ENCODE data around the gene WNT9B. TPM values are rescaled to one million over a fixed set of nuclear protein-coding genes. Genes with fewer than 3 reads are reported as not detected.
"Not testable (repeated sequence)": the region's sequence is repeated elsewhere in the genome, so short reads cannot be mapped to it uniquely, and the experiment has no call there.

The WNT9B gene
- total and polyA plus RNA-seq, 9 donors: 0.04 to 0.52 (median 0.11) TPM; not detected in 5

GRCh38 chr17:46837521-46837920, 13.9 kb upstream of the WNT9B start:
- Histone ChIP-seq H3K4me1 (ENCODE audit: control insufficient read depth, insufficient read depth, low read length) (no peaks in the 10 kb centered on the region), H3K9me3 (replicated peaks; ENCODE audit: control insufficient read depth, low read depth, low read length) (no peaks in the 10 kb centered on the region), H3K27me3 (ENCODE audit: control insufficient read depth, insufficient read depth, low read length) (peaks cover 22% of the 10 kb centered on the region), H3K4me3 (ENCODE audit: low read length) (no peak overlapping the region), H3K36me3 (ENCODE audit: control insufficient read depth, insufficient read depth, low read length) (no peaks in the 10 kb centered on the region), H3K27ac (ENCODE audit: low read length) (no peak overlapping the region)
- WGBS (ENCODE audit: insufficient coverage): 82% methylated on average over 3 of the region's 4 CpGs
- no peak for DNase-seq

- no peak overlapping the region for H3K4me3 ChIP-seq (ENCODE audit: low read length)
- H3K9me3 ChIP-seq (replicated peaks; ENCODE audit: control insufficient read depth, low read depth, low read length): peaks cover 4% of the 10 kb centered on the region
- no peak overlapping the region for H3K27ac ChIP-seq (ENCODE audit: low read length)
- no peaks in the 10 kb centered on the region for H3K4me1 ChIP-seq (ENCODE audit: control insufficient read depth, insufficient read depth, low read length)
- peaks cover 23% of the 10 kb centered on the region for H3K27me3 ChIP-seq (ENCODE audit: control insufficient read depth, insufficient read depth, low read length)
- WGBS (ENCODE audit: insufficient coverage): 93% methylated on average over 3 of the region's 5 CpGs
- no peak for DNase-seq
- no peaks in the 10 kb centered on the region for H3K36me3 ChIP-seq (ENCODE audit: control insufficient read depth, insufficient read depth, low read length)
Observed at GRCh38 chr17:46839211-46839610, 12.2 kb upstream of the WNT9B start.

GRCh38 chr17:46840596-46840995, 10.8 kb upstream of the WNT9B start:
- H3K27me3 ChIP-seq (ENCODE audit: control insufficient read depth, insufficient read depth, low read length): peaks cover 22% of the 10 kb centered on the region
- not testable (repeated sequence) for H3K36me3 ChIP-seq (ENCODE audit: control insufficient read depth, insufficient read depth, low read length); H3K4me3 ChIP-seq (ENCODE audit: low read length); DNase-seq; H3K9me3 ChIP-seq (replicated peaks; ENCODE audit: control insufficient read depth, low read depth, low read length); H3K4me1 ChIP-seq (ENCODE audit: control insufficient read depth, insufficient read depth, low read length); H3K27ac ChIP-seq (ENCODE audit: low read length)
- WGBS (ENCODE audit: insufficient coverage): no CpG with 5 or more reads among the region's 3 CpGs

GRCh38 chr17:46841561-46842379, 9.6 kb upstream of the WNT9B start:
- Histone ChIP-seq H3K27me3 (ENCODE audit: control insufficient read depth, insufficient read depth, low read length) (peaks cover 25% of the 10 kb centered on the region), H3K36me3 (ENCODE audit: control insufficient read depth, insufficient read depth, low read length) (no peaks in the 10 kb centered on the region), H3K4me1 (ENCODE audit: control insufficient read depth, insufficient read depth, low read length) (no peaks in the 10 kb centered on the region), H3K4me3 (ENCODE audit: low read length) (no peak overlapping the region), H3K27ac (ENCODE audit: low read length) (no peak overlapping the region), H3K9me3 (replicated peaks; ENCODE audit: control insufficient read depth, low read depth, low read length) (peaks cover 4% of the 10 kb centered on the region)
- WGBS (ENCODE audit: insufficient coverage): 19% methylated on average over 21 of the region's 43 CpGs
- DNase-seq: no peak

- Histone ChIP-seq H3K9me3 (replicated peaks; ENCODE audit: control insufficient read depth, low read depth, low read length) (peaks cover 4% of the 10 kb centered on the region), H3K36me3 (ENCODE audit: control insufficient read depth, insufficient read depth, low read length) (no peaks in the 10 kb centered on the region), H3K4me3 (ENCODE audit: low read length) (no peak overlapping the region), H3K27ac (ENCODE audit: low read length) (no peak overlapping the region), H3K4me1 (ENCODE audit: control insufficient read depth, insufficient read depth, low read length) (no peaks in the 10 kb centered on the region), H3K27me3 (ENCODE audit: control insufficient read depth, insufficient read depth, low read length) (peaks cover 32% of the 10 kb centered on the region)
- DNase-seq: no peak
- 86% methylated on average over 2 of the region's 3 CpGs for WGBS (ENCODE audit: insufficient coverage)
Observed at GRCh38 chr17:46842835-46843234, 8.5 kb upstream of the WNT9B start.

GRCh38 chr17:46847204-46848191, 3.9 kb upstream of the WNT9B start:
- no peaks in the 10 kb centered on the region for H3K36me3 ChIP-seq (ENCODE audit: control insufficient read depth, insufficient read depth, low read length)
- no peak for DNase-seq
- H3K9me3 ChIP-seq (replicated peaks; ENCODE audit: control insufficient read depth, low read depth, low read length): peaks cover 4% of the 10 kb centered on the region
- peaks cover 57% of the 10 kb centered on the region for H3K27me3 ChIP-seq (ENCODE audit: control insufficient read depth, insufficient read depth, low read length)
- no peak overlapping the region for H3K27ac ChIP-seq (ENCODE audit: low read length)
- no peak overlapping the region for H3K4me3 ChIP-seq (ENCODE audit: low read length)
- peaks cover 11% of the 10 kb centered on the region for H3K4me1 ChIP-seq (ENCODE audit: control insufficient read depth, insufficient read depth, low read length)
- WGBS (ENCODE audit: insufficient coverage): 57% methylated on average over 8 of the region's 8 CpGs

- H3K27me3 ChIP-seq (ENCODE audit: control insufficient read depth, insufficient read depth, low read length): peaks cover 64% of the 10 kb centered on the region
- H3K27ac ChIP-seq (ENCODE audit: low read length): no peak overlapping the region
- H3K9me3 ChIP-seq (replicated peaks; ENCODE audit: control insufficient read depth, low read depth, low read length): no peaks in the 10 kb centered on the region
- H3K4me1 ChIP-seq (ENCODE audit: control insufficient read depth, insufficient read depth, low read length): peaks cover 11% of the 10 kb centered on the region
- WGBS (ENCODE audit: insufficient coverage): 60% methylated on average over 1 of the region's 6 CpGs
- H3K36me3 ChIP-seq (ENCODE audit: control insufficient read depth, insufficient read depth, low read length): no peaks in the 10 kb centered on the region
- no peak overlapping the region for H3K4me3 ChIP-seq (ENCODE audit: low read length)
- DNase-seq: no peak
Observed at GRCh38 chr17:46848534-46848933, 2.8 kb upstream of the WNT9B start.

GRCh38 chr17:46850688-46851028, 725 bp upstream of the WNT9B start:
- peaks cover 11% of the 10 kb centered on the region for H3K4me1 ChIP-seq (ENCODE audit: control insufficient read depth, insufficient read depth, low read length)
- peaks cover 74% of the 10 kb centered on the region for H3K27me3 ChIP-seq (ENCODE audit: control insufficient read depth, insufficient read depth, low read length)
- no peaks in the 10 kb centered on the region for H3K36me3 ChIP-seq (ENCODE audit: control insufficient read depth, insufficient read depth, low read length)
- no peak for DNase-seq
- 10% methylated on average over 10 of the region's 13 CpGs for WGBS (ENCODE audit: insufficient coverage)
- no peaks in the 10 kb centered on the region for H3K9me3 ChIP-seq (replicated peaks; ENCODE audit: control insufficient read depth, low read depth, low read length)
- no peak overlapping the region for H3K27ac ChIP-seq (ENCODE audit: low read length)
- no peak overlapping the region for H3K4me3 ChIP-seq (ENCODE audit: low read length)

GRCh38 chr17:46853896-46854444, 2.6 kb downstream of the WNT9B start:
- 80% methylated on average over 1 of the region's 6 CpGs for WGBS (ENCODE audit: insufficient coverage)
- no peak overlapping the region for H3K4me3 ChIP-seq (ENCODE audit: low read length)
- H3K9me3 ChIP-seq (replicated peaks; ENCODE audit: control insufficient read depth, low read depth, low read length): no peaks in the 10 kb centered on the region
- no peak overlapping the region for H3K27ac ChIP-seq (ENCODE audit: low read length)
- peaks cover 11% of the 10 kb centered on the region for H3K4me1 ChIP-seq (ENCODE audit: control insufficient read depth, insufficient read depth, low read length)
- H3K36me3 ChIP-seq (ENCODE audit: control insufficient read depth, insufficient read depth, low read length): no peaks in the 10 kb centered on the region
- no peak for DNase-seq
- peaks cover 53% of the 10 kb centered on the region for H3K27me3 ChIP-seq (ENCODE audit: control insufficient read depth, insufficient read depth, low read length)

GRCh38 chr17:46854515-46854914, 3.1 kb downstream of the WNT9B start:
- DNase-seq: no peak
- peaks cover 11% of the 10 kb centered on the region for H3K4me1 ChIP-seq (ENCODE audit: control insufficient read depth, insufficient read depth, low read length)
- H3K27ac ChIP-seq (ENCODE audit: low read length): no peak overlapping the region
- H3K27me3 ChIP-seq (ENCODE audit: control insufficient read depth, insufficient read depth, low read length): peaks cover 48% of the 10 kb centered on the region
- WGBS (ENCODE audit: insufficient coverage): no CpG with 5 or more reads among the region's 3 CpGs
- H3K9me3 ChIP-seq (replicated peaks; ENCODE audit: control insufficient read depth, low read depth, low read length): no peaks in the 10 kb centered on the region
- H3K36me3 ChIP-seq (ENCODE audit: control insufficient read depth, insufficient read depth, low read length): no peaks in the 10 kb centered on the region
- no peak overlapping the region for H3K4me3 ChIP-seq (ENCODE audit: low read length)
